Measurements from ENCODE around the gene SYCP2L. TPM values are rescaled to one million over a fixed set of nuclear protein-coding genes. Genes with fewer than 3 reads are reported as not detected.

SYCP2L gene
- total RNA-seq, 2 experiments from 2014 or later: 0.32 TPM; not detected in 1

- peak; percentile 81 for TF ChIP-seq CTCF (IDR thresholded peaks at IDR 0.05)
- CTCF ChIA-PET: interaction anchor here (0.8 to 3.8 kb wide), 35 partner anchors 8 to 621 kb away, joined by 3 to 32 read pairs (median 4); no protein-coding TSS in a partner anchor
- Mint-ChIP-seq H3K27me3 (peaks cover 6% of the 10 kb centered on the region), H3K27ac (no peak overlapping the region), H3K4me3 (no peak overlapping the region), H3K9me3 (no peaks in the 10 kb centered on the region), H3K36me3 (ENCODE audit: low read depth) (no peaks in the 10 kb centered on the region), H3K4me1 (ENCODE audit: low read depth) (no peaks in the 10 kb centered on the region)
- ATAC-seq (peak; percentile 89), DNase-seq (peak; percentile 83)
- intact Hi-C loops (cut with micrococcal nuclease): loop anchor here (5.0 kb wide), 2 partner anchors 113 to 543 kb away; no protein-coding TSS in a partner anchor
- POLR2A ChIA-PET: no interaction called here
Observed at GRCh38 chr6:10954590-10955010, 67.7 kb downstream of the SYCP2L start.

- Mint-ChIP-seq H3K4me3 (no peak overlapping the region), H3K4me1 (ENCODE audit: low read depth) (no peaks in the 10 kb centered on the region), H3K36me3 (ENCODE audit: low read depth) (no peaks in the 10 kb centered on the region), H3K9me3 (no peaks in the 10 kb centered on the region), H3K27ac (no peak overlapping the region), H3K27me3 (peaks cover 10% of the 10 kb centered on the region)
- DNase-seq: no peak
- no peak for ATAC-seq
- ChIA-PET POLR2A (no interaction called here), CTCF (interaction anchor here (0.6 to 3.8 kb wide), 2 partner anchors 93 to 113 kb away, joined by 3 to 32 read pairs; no protein-coding TSS in a partner anchor)
- TF ChIP-seq CTCF (IDR thresholded peaks at IDR 0.05): no peak
- intact Hi-C loops (cut with micrococcal nuclease): no loop called here
Observed at GRCh38 chr6:10956776-10957175, 69.9 kb downstream of the SYCP2L start.

- Mint-ChIP-seq H3K27ac (no peak overlapping the region), H3K4me1 (ENCODE audit: low read depth) (no peaks in the 10 kb centered on the region), H3K27me3 (peaks cover 12% of the 10 kb centered on the region), H3K9me3 (no peaks in the 10 kb centered on the region), H3K4me3 (no peak overlapping the region), H3K36me3 (ENCODE audit: low read depth) (no peaks in the 10 kb centered on the region)
- TF ChIP-seq CTCF (IDR thresholded peaks at IDR 0.05): no peak
- no peak for ATAC-seq
- ChIA-PET POLR2A (no interaction called here), CTCF (interaction anchor here (0.6 kb wide), 1 partner anchor 93 kb away, joined by 3 read pairs; no protein-coding TSS in a partner anchor)
- intact Hi-C loops (cut with micrococcal nuclease): no loop called here
- DNase-seq: no peak
Observed at GRCh38 chr6:10957414-10957886, 70.6 kb downstream of the SYCP2L start.

- no peak overlapping the region for H3K4me3 Mint-ChIP-seq
- H3K9me3 Mint-ChIP-seq: no peaks in the 10 kb centered on the region
- H3K4me1 Mint-ChIP-seq (ENCODE audit: low read depth): peaks cover 3% of the 10 kb centered on the region
- peaks cover 8% of the 10 kb centered on the region for H3K27me3 Mint-ChIP-seq
- ChIA-PET POLR2A (no interaction called here), CTCF (interaction anchor here (1.2 to 1.4 kb wide), 2 partner anchors 109 to 110 kb away, joined by 3 to 5 read pairs; no protein-coding TSS in a partner anchor)
- intact Hi-C loops (cut with micrococcal nuclease): no loop called here
- H3K36me3 Mint-ChIP-seq (ENCODE audit: low read depth): no peaks in the 10 kb centered on the region
- ATAC-seq: no peak
- H3K27ac Mint-ChIP-seq: no peak overlapping the region
- no peak for TF ChIP-seq CTCF (IDR thresholded peaks at IDR 0.05)
- no peak for DNase-seq
Observed at GRCh38 chr6:10960171-10960570, 73.3 kb downstream of the SYCP2L start.

- CTCF ChIA-PET: interaction anchor here (0.8 kb wide), 1 partner anchor 107 kb away, joined by 3 read pairs; no protein-coding TSS in a partner anchor
- no peak overlapping the region for H3K4me3 Mint-ChIP-seq
Observed at GRCh38 chr6:10961837-10962236, 75.0 kb downstream of the SYCP2L start.

More at GRCh38 chr6:10961837-10962236, 75.0 kb downstream of the SYCP2L start:
- Mint-ChIP-seq H3K36me3 (ENCODE audit: low read depth) (no peaks in the 10 kb centered on the region), H3K4me1 (ENCODE audit: low read depth) (peaks cover 3% of the 10 kb centered on the region), H3K27me3 (peaks cover 8% of the 10 kb centered on the region), H3K9me3 (peaks cover 3% of the 10 kb centered on the region), H3K27ac (no peak overlapping the region)
- ATAC-seq: no peak
- POLR2A ChIA-PET: no interaction called here
- DNase-seq: no peak
- intact Hi-C loops (cut with micrococcal nuclease): no loop called here
- TF ChIP-seq CTCF (IDR thresholded peaks at IDR 0.05): no peak

Measured in activated CD8-positive, alpha-beta T cell treated with anti-CD3 and anti-CD28 coated beads for 36 hours (primary cell).